Jurkat, Clone E6-1 (cell line): ENCODE data around the gene ASH1L.
"Not testable (repeated sequence)": the region's sequence is repeated elsewhere in the genome, so short reads cannot be mapped to it uniquely, and the experiment has no call there.

Source experiments
- DNase-seq: peaks from one replicate; pipeline ENCODE4 v3.0.0-alpha.2; 2011; ENCODE audit warnings: low read depth, low spot score
- H3K4me3 ChIP-seq: 2 replicates; pipeline ENCODE4 v1.5.1; 2011; ENCODE audit warnings: mild to moderate bottlenecking, low read length, control low read depth, moderate library complexity

Gene ASH1L

GRCh38 chr1:155507945-155508344 is 54.7 kb downstream of the ASH1L start:
- no peak overlapping the region for H3K4me3 ChIP-seq
- DNase-seq, result no peak

GRCh38 chr1:155505963-155506362 is 56.6 kb downstream of the ASH1L start:
- DNase-seq, H3K4me3 ChIP-seq: not testable (repeated sequence)

DNA sequence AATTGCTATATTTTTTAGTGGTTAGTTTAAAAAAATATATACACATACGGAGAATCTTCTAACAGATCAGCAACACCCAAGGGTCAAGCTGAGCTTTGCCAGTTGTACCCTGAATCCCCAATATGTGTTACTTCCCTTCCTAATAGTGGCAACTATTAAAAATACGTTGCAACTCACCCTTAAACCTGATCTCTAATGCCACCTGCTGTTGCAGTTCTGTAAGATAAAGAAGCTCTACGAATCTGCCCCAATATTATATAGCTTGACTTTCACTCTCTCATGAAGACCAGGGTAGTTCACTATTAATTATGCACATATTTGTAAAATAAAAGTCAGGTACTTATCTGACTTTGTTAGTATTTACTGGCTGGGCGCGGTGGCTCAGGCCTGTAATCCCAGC is 58.4 kb downstream of the ASH1L start:
- no peak overlapping the region for H3K4me3 ChIP-seq
- DNase-seq, result no peak

DNA sequence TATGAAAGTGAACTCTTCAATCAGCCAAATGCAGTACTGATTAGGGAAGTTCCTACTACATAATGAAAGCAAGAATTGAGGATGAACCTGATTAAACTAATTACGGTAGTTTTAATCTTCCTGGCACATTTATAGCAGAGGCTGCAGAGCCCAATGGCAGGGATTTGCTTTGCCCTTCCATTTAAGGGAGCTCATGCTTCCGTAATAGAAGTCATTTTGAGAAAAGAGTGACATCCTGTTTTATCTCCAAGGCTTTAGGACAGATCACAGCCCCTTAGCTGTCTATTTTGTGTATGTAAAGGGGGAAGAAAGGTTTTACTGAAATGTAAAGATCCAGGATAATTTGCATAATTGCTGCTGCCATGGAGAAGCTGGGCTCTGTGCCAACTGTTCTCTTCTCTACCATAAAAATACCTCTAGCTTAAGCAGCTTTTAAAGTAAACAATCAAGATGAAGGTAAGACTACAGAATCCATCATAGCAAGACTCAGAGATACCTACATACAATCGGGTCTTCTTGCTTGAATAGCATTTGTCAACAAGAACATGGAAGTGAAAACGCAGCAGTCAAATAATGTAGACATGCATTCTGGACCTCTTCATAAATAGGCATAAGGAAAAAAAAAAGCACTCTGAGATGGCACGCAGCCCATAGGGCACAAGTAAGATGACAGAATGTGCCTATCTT is 62.5 kb downstream of the ASH1L start:
- peak; percentile 24 for DNase-seq
- H3K4me3 ChIP-seq, result no peak overlapping the region

DNA sequence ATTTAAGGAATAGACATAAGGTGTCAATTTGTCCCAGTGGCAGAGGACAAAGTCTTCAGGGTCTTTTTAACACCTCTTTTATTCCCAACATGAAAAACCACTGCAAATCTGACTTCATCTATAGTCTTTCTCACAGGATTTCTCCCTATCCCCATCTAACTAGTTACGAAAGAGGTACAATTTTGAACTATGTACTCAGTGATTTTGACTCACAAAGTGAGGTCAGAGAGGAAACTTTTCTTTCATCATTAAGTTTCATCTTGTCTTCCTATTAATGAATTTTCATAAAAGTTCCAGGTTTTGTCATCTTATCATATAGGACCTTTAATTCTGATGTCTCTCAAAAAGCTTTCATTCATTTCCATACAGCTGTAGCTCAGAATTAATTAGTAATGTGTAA is 63.3 kb downstream of the ASH1L start:
- H3K4me3 ChIP-seq, result no peak overlapping the region
- DNase-seq, result no peak

DNA sequence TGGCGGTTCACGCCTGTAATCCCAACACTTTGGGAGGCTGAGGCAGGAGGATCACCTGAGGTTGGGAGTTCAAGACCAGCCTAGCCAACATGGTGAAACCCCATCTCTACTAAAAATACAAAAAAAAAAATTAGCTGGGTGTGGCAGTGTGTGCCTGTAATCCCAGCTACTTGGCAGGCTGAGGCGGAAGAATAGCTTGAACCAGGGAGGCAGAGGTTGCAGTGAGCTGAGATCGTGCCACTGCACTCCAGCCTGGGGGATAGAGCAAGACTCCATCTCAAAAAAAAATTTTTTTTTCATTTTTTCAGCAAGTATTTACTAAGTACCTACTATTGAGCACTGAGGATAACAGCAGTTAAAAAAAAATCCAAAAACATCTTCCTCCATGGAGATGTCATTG is 69.0 kb downstream of the ASH1L start:
- not testable (repeated sequence) for DNase-seq, H3K4me3 ChIP-seq

- not testable (repeated sequence) for H3K4me3 ChIP-seq, DNase-seq
These were observed 74.2 kb downstream of the ASH1L start for GRCh38 chr1:155488419-155488818.

DNA sequence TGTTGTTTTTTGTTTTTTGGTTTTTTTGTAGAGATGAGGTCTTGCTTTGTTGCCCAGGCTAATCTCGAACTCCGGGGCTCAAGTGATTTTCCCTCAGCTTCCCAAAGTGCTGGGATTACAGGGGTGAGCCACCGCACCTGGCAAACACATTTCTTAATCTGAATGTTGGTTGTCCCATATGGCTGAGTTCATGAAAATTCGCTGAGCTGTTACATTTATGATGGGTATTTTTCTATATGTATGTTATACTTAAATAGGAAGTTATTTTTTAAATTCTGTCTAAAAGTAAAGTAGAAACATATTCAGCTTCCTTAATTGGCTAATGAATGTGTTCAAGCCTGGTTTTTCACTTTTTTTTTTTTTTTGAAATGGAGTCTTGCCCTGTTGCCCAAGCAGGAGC is 75.1 kb downstream of the ASH1L start:
- H3K4me3 ChIP-seq, result no peak overlapping the region
- no peak for DNase-seq

GRCh38 chr1:155486952-155487351 is 75.7 kb downstream of the ASH1L start:
- DNase-seq, H3K4me3 ChIP-seq: not testable (repeated sequence)

DNA sequence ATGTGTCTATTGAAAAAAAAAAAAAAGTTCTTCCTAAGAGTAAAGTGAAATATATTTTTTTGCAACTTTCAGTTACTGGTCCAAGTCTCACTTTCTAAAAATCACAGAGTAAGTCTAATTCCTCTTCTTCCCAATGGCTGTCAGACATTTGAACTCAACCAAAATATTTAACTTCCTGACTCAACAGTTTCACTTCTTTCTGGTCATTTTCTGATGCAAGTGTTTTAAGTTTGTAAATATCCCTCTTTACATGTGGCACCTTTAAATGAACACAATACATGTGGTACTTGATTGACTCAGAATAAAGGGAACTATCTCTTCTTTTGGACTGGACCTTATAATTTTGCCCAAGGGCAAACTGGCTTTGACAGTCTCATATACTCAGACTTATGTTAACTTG is 76.7 kb downstream of the ASH1L start:
- H3K4me3 ChIP-seq, result no peak overlapping the region
- DNase-seq, result no peak

DNA sequence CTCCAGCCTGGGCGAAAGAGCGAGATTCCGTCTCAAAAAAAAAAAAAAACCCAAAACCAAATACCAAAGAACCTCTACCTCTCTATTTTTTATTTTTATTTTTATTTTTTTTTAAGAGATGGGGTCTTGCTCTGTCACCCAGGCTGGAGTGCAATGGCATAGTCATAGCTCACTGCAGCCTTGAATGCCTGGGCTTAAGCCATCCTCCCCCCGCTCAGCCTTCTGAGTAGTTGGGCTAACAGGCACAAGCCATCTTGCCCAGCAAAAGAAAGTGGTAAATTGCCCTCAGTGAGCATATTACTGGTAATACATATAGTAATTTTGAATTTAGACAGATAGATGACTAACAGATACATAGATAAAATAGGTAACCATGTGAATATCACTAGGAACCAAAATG is 77.4 kb downstream of the ASH1L start:
- H3K4me3 ChIP-seq, result no peak overlapping the region
- DNase-seq, result no peak

DNA sequence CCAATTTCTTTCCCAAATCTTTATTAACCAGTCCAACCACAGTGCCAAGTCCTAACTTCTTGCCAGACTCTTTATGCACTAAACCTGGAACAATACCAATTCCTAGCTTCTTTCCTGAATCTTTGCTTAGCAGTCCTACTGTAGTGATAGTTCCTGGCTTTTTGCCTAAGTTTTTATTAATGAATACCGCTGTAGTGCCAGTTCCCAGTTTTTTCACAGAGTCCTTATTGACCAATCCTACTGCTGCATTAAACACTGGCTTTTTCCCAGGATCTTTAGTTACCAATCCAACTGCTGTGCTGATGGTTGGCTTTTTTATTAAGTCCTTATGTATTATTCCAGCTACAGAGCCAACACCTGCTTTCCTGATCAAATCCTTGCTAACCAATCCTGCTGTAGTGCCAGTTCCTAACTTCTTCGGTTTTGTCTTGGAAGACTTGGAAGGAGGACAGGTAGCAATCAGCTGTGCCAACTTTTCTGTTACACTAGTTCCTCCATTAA is 80.8 kb downstream of the ASH1L start:
- H3K4me3 ChIP-seq, result no peak overlapping the region
- DNase-seq, result no peak

GRCh38 chr1:155479205-155479604 is 83.4 kb downstream of the ASH1L start:
- no peak for DNase-seq
- H3K4me3 ChIP-seq, result no peak overlapping the region

- DNase-seq, result no peak
- no peak overlapping the region for H3K4me3 ChIP-seq
These were observed 84.2 kb downstream of the ASH1L start for GRCh38 chr1:155478270-155478852.

DNA sequence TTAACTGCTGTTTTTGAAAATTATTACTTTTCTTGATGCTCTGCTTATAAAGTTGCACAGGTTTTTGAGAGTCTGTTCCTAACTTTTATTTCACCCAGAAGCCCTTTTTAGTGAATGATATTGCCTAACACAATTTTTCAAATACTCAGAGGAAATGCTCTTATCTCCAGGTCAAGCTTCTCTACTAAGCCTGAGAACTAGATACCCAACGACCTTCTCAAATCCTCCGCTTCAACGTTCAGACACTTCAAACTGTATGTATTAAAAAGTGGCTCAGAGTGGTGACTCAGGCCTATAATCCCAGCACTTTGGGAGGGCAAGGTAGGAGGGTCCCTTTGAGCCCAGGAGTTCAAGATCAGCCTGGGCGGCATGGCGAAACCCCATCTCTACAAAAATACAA is 88.5 kb downstream of the ASH1L start:
- DNase-seq, result no peak
- H3K4me3 ChIP-seq, result no peak overlapping the region

DNA sequence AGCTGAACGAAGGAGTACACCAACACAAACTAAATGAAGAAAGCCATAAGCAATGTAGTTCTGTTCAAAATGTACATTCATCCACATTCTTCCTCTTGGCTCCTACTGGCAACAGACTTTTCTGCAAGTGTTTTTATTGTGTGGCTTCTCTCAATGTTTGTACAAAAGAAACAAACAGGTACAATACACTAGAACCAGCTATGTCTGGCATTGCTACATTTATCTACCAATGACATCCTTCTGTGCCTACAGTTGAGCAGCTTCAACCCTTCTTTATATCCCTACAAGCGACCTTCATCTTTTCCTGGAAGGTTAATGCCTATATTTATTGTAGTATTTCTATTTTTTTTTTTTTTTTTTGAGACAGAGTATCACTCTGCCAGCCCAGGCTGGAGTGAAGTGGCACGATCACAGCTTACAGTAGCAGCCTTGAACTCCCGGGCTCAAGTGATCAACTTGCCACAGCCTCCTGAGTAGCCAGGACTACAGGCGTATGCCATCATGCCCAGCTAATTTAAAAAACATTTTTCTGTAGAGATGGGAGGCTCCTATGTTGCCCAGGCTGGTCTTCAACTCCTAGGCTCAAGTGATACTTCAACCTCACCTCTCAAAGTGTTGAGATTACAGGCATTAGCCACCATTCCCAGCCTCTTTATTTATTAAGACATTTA is 89.3 kb downstream of the ASH1L start:
- no peak overlapping the region for H3K4me3 ChIP-seq
- no peak for DNase-seq

DNA sequence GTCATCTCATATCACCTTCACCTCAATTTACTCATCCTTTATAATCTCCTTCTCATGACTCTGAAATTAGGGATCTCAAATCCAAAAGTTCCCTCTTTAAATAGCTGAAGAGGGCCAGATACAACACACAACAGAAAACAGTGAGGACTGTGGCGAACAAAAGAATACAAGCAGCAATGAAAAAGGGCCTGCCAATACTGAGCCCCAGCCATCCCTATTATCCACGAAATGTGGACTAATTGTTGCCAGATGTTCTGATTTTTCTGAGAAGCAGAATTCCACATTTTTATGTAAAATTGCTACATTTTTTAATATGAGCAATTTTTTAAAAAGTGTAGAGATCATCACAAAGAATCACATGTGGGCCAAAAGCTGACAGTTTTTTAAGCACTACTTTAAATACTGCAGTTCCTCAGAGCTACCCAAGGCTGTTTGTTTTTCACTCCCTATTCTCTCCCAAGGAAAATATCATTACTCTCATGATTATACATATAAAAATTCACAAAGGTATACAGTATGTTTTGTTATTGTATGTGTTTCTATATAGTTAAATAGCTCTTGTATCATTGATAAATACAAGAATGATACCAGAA is 90.0 kb downstream of the ASH1L start:
- no peak for DNase-seq
- no peak overlapping the region for H3K4me3 ChIP-seq

GRCh38 chr1:155471891-155472290 is 90.7 kb downstream of the ASH1L start:
- no peak for DNase-seq
- H3K4me3 ChIP-seq, result no peak overlapping the region

- H3K4me3 ChIP-seq, result no peak overlapping the region
- DNase-seq, result no peak
These were observed 91.6 kb downstream of the ASH1L start for GRCh38 chr1:155471026-155471425.

DNA sequence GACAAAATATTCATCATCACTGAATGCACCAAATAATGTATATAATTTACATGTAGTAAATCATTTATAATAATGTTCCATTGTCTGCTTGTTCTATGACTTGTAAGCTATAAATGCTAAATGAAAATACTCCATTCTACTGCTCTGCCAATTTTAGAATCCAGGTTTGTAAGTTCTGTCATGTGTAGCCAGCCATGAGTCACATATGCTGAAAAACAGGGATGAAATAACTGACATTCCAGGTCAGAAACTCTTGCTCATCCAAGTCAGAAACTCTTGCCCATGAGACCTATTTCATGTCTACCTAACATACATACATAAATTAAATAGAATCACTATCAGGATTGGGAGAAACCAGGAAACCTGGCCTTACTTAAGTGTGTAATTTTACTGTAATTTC is 95.6 kb downstream of the ASH1L start:
- H3K4me3 ChIP-seq, result no peak overlapping the region
- DNase-seq, result no peak
